GM12873 (cell line): ENCODE results near the gene POU2AF3.

Experiments
- TF ChIP-seq, protein P1 (sequence below): IDR thresholded peaks from 2 replicates; pipeline ENCODE4 v1.5.1; 2012; ENCODE audit warnings: low read depth, mild to moderate bottlenecking, moderate library complexity, low read length, control low read depth; ENCODE audit not compliant: insufficient read depth; ENCODE audit errors: missing control alignments

POU2AF3 gene

DNA sequence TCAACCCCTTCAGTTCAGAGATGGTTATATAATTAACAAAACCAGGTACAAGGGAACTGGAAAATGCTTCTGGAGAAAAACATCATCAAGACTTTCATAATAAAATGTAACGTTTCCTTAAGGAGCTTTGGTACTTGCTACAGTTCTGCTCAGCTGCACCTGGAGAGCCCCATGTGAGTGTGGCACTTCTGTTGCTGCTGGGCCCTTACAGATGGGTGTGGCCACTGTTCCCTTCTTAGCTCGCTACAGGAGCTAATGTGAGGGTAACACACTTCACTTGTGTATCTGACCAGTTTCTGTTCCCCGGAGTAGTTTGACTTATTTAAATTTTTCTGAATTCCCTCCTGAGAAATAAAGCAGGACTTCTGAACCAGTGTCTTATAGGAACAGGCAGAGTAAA, 4.0 kb downstream of the POU2AF3 start:
- TF ChIP-seq, protein P1, sequence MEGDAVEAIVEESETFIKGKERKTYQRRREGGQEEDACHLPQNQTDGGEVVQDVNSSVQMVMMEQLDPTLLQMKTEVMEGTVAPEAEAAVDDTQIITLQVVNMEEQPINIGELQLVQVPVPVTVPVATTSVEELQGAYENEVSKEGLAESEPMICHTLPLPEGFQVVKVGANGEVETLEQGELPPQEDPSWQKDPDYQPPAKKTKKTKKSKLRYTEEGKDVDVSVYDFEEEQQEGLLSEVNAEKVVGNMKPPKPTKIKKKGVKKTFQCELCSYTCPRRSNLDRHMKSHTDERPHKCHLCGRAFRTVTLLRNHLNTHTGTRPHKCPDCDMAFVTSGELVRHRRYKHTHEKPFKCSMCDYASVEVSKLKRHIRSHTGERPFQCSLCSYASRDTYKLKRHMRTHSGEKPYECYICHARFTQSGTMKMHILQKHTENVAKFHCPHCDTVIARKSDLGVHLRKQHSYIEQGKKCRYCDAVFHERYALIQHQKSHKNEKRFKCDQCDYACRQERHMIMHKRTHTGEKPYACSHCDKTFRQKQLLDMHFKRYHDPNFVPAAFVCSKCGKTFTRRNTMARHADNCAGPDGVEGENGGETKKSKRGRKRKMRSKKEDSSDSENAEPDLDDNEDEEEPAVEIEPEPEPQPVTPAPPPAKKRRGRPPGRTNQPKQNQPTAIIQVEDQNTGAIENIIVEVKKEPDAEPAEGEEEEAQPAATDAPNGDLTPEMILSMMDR, result no peak

DNA sequence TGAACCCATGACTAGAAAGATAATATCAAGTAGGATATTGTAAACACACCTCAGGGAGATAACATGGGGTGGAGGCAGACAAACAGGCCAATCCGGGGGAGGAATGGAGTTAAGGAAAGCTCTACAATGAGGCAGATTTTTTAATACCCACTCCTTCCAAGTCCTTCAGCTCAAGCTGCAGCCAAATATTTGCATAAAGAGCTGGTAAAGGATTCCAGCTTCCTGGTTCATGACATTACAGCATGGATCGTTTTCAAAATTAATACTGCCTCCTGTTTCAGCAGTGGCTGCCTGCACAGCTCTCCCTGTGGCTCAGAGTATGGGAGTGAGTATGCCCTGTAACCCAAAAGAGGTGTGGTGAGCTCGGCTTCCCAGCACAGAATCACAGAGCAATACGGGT, 5.1 kb downstream of the POU2AF3 start:
- TF ChIP-seq, protein P1, result no peak

DNA sequence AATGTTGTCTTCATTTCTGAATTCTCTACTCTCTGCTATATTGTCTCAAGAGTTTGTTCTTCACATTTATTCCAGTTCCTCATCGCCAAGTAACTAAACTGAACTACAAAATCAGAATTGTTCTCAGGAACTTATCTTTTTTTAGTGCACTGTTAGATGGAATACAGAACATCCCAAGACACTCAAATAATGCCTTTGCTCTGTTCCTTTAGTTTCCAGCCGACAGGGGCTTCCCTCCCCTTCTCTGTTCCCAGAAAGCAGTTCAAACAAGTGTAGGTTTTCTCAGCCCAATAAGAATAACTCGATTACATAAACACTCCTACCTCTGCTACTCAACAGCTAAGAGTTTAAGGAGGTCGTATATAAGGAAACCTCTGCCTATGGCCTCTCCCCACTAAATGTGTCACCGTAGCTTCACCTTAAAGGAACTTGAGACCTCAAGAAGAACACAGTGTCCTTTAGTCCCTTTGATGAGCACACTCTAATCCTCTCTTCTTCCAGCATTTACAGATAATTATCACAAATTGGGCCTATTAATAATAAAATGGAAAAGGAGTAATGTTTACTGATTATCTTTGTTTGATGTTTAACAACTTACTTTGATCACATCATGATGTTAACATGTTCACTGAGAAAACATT, 6.9 kb downstream of the POU2AF3 start:
- TF ChIP-seq, protein P1, result no peak

DNA sequence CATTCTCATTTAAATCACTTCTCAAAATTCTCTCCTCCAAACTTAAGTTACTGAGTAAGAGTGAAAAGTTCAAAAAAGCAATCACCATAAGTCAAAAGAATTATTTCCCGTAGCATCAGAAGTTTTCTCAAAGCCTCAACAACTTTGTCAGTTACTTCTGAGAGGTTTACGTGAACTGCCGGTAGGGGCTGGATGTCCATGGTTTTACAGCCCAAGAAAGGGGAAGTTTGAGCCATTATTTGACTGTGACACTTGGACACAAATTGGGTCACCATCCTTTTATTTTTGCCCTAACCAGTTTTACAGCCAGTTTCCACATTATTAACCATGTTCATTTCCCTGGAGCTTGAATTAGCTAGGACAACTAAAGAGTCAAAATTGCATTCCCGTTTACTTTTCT, 7.5 kb downstream of the POU2AF3 start:
- TF ChIP-seq, protein P1, result no peak

DNA sequence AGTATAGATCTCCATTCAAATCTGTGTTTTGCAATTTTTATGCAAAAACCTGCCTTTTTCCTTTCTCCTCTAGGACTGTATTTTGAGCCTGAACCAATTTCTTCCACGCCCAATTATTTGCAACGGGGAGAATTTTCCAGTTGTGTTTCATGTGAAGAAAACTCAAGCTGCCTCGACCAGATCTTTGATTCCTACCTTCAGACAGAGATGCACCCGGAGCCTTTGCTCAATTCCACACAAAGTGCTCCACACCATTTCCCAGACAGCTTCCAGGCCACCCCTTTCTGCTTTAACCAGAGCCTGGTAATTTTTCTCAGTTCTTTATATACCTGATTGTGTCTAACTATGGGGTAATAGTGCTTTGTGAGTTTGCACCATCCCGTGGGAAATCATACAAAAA, 8.0 kb downstream of the POU2AF3 start:
- TF ChIP-seq, protein P1, result no peak

DNA sequence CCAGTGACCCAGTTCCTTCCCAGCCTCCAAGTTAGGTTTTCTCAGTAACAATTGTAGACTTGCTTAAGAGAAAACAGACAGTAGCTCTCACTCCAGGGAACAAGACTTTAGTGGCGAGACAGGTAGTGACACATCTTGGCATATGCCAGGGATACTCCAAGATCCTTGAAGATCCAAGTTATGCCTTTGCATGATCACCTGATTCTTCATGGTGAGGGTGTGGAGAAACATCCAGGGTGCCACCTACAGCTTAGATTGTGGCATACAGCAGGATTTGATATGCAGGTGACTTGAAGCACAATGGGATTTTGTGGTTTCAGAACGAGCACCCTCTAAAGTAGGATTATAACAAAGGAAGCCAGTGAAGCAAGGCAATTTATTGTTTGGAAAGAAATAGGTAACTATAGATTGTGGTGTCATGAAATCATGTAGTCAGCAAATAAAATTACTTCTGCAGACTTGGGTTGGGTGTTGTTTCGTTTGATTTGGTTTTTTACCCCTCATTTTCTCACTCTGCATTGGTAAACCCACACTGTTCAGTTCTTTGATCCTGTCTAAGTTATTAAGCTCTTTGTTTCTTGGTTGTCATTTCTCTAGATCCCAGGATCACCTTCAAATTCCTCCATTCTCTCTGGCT, 9.2 kb downstream of the POU2AF3 start:
- TF ChIP-seq, protein P1, result no peak

DNA sequence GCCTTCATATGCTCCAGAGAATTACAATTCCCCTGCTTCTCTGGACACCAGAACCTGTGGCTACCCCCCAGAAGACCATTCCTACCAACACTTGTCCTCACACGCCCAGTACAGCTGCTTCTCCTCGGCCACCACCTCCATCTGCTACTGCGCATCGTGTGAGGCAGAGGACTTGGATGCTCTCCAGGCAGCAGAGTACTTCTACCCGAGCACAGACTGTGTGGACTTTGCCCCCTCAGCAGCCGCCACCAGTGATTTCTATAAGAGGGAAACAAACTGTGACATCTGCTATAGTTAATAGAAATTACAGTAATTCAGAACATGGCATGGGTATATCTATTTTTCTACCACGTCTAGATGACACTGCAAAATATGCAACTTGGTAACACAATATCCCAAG, 9.8 kb downstream of the POU2AF3 start:
- TF ChIP-seq, protein P1, result no peak
